K562 (cell line): Measurements from ENCODE around the gene MKRN2OS. TPM values are rescaled to one million over a fixed set of nuclear protein-coding genes. Genes with fewer than 3 reads are reported as not detected.

Source experiments
- ARNT ChIP-seq, 2 experiments: fragments of 450-650 bp; IDR thresholded peaks; 2 replicates each; pipeline ENCODE4 v1.6.1; 2016; ENCODE audit warnings: mild to moderate bottlenecking in 1 of 2
- CCNT2 ChIP-seq: IDR thresholded peaks from 2 replicates; pipeline ENCODE4 v1.6.1; 2011; ENCODE audit warnings: borderline replicate concordance, low read depth, mild to moderate bottlenecking, moderate library complexity, mixed read lengths, low read length; ENCODE audit not compliant: insufficient read length; ENCODE audit errors: extremely low read depth
- ESRRB ChIP-seq: fragments of 250-450 bp; sonication (Bioruptor Pico); IDR thresholded peaks from 2 replicates; pipeline ENCODE4 v1.5.0; 2020; ENCODE audit warnings: mild to moderate bottlenecking, moderate library complexity, borderline replicate concordance
- FOXP4 ChIP-seq: sonication (generic); formaldehyde crosslinking; IDR thresholded peaks from 2 replicates; pipeline ENCODE4 v1.8.0; 2022; ENCODE audit warnings: mild to moderate bottlenecking, missing genetic modification reagents, borderline replicate concordance
- HES1 ChIP-seq: fragments of 450-650 bp; IDR thresholded peaks from 2 replicates; pipeline ENCODE4 v1.6.1; 2016; ENCODE audit warnings: low read depth, mild to moderate bottlenecking, moderate library complexity
- HLTF ChIP-seq: fragments of 450-650 bp; IDR thresholded peaks from 2 replicates; pipeline ENCODE4 v1.6.1; 2016
- KAT7 ChIP-seq: sonication (generic); formaldehyde crosslinking; IDR thresholded peaks from 2 replicates; pipeline ENCODE4 v1.8.0; 2022; ENCODE audit warnings: missing genetic modification reagents, mild to moderate bottlenecking, borderline replicate concordance
- NCOA4 ChIP-seq: fragments of 450-650 bp; IDR thresholded peaks from 2 replicates; pipeline ENCODE4 v1.6.1; 2018; ENCODE audit warnings: mild to moderate bottlenecking; ENCODE audit not compliant: partially characterized antibody
- NFATC3 ChIP-seq: fragments of 450-650 bp; IDR thresholded peaks from 2 replicates; pipeline ENCODE4 v1.6.1; 2017; ENCODE audit warnings: mild to moderate bottlenecking
- NR4A1 ChIP-seq, 2 experiments: fragments of 250-450 bp in 1 of 2; fragments of 450-650 bp in 1 of 2; sonication (Bioruptor Pico) in 1 of 2; IDR thresholded peaks; 2 replicates each; pipeline versions ENCODE4 v1.4.0 to v1.6.1; 2016 to 2020; ENCODE audit warnings: mild to moderate bottlenecking in 2 of 2, missing compliant biosample characterization in 1 of 2, missing genetic modification characterization in 1 of 2, moderate library complexity in 1 of 2
- PCBP2 ChIP-seq: fragments of 200-400 bp; formaldehyde crosslinking; IDR thresholded peaks from 2 replicates; pipeline ENCODE4 v1.6.1; 2018; ENCODE audit warnings: low read length, low read depth, mild to moderate bottlenecking, moderate library complexity; ENCODE audit not compliant: poor library complexity, severe bottlenecking
- RBM25 ChIP-seq: fragments of 200-400 bp; formaldehyde crosslinking; IDR thresholded peaks from 2 replicates; pipeline ENCODE4 v1.6.1; 2018; ENCODE audit warnings: low read length, low read depth, moderate library complexity; ENCODE audit not compliant: severe bottlenecking
- ZC3H8 ChIP-seq: fragments of 450-650 bp; IDR thresholded peaks from 2 replicates; pipeline ENCODE4 v1.6.1; 2017
- ZFP1 ChIP-seq: fragments of 450-650 bp; formaldehyde crosslinking; IDR thresholded peaks from 2 replicates; pipeline ENCODE4 v1.4.0; 2020; ENCODE audit warnings: mild to moderate bottlenecking, mixed read lengths
- ZNF766 ChIP-seq: fragments of 200-800 bp; sonication (Bioruptor generic); conservative IDR thresholded peaks from 2 replicates; pipeline ENCODE4 v1.6.1; 2016; ENCODE audit warnings: missing genetic modification characterization, missing compliant biosample characterization
- polyA plus RNA-seq, 8 experiments: library from polyadenylated mRNA; depleted of rRNA in 4 of 8; stranded (reverse) in 5 of 8; unstranded in 3 of 8; fragments of >200 nt; fragmentation: Nextera tagmentation in 2 of 8; fragmentation: Illumina TruSeq in 1 of 8; extraction: Ambion mirVana in 2 of 8; extraction: Trizol in 1 of 8; gene quantifications; 2 replicates each; pipeline versions ENCODE4 v1.2.1 to v1.2.3, GENCODE V29; 2011 to 2014; ENCODE audit warnings: inconsistent platforms in 1 of 8, missing spikeins in 1 of 8
- total RNA-seq, 7 experiments: library from RNA; depleted of rRNA in 6 of 7; stranded (reverse); fragments of >200 nt in 6 of 7; fragmentation: Illumina TruSeq in 2 of 7; extraction: Trizol in 2 of 7; gene quantifications; 2 replicates each; pipeline versions ENCODE4 v1.2.1 to v1.2.3, GENCODE V29; 2011 to 2021; ENCODE audit warnings: low replicate concordance in 1 of 7

MKRN2OS gene
- total and polyA plus RNA-seq, 9 of the 15 experiments (the other 6 are each of a cell fraction or from before 2014, with no cell fraction given), result 0.11 to 0.27 (median 0.17) TPM; not detected in 6

- TF ChIP-seq PCBP2, result no peak
- TF ChIP-seq RBM25, result no peak
- no peak for TF ChIP-seq NCOA4
- no peak for TF ChIP-seq ZC3H8
- TF ChIP-seq HLTF, result no peak
- no peak for TF ChIP-seq KAT7
- TF ChIP-seq HES1, result no peak
- no peak for TF ChIP-seq ZNF766 (CRISPR knock-in tag)
- TF ChIP-seq ESRRB (CRISPR knock-in tag), result no peak
- no peak; the same call in 1 of the 2 replicates for TF ChIP-seq FOXP4
- TF ChIP-seq ARNT (IDR thresholded peaks at IDR 0.05), result no peak
- no peak for TF ChIP-seq CCNT2
- TF ChIP-seq NFATC3, result no peak
- TF ChIP-seq NR4A1 (CRISPR knock-in tag; IDR thresholded peaks at IDR 0.05), result no peak
- peak; percentile 82 for TF ChIP-seq NR4A1 (tag; IDR thresholded peaks at IDR 0.05)
- no peak for TF ChIP-seq ZFP1 (CRISPR knock-in tag)
Observed at GRCh38 chr3:12553921-12554391, 8.7 kb upstream of the MKRN2OS start (continued).
